ENCODE measurements around the gene PLPPR3. TPM values are rescaled to one million over a fixed set of nuclear protein-coding genes. Genes with fewer than 3 reads are reported as not detected.

The PLPPR3 gene
- total and polyA plus RNA-seq, 4 donors: 3.1 TPM; not detected in 3

DNA sequence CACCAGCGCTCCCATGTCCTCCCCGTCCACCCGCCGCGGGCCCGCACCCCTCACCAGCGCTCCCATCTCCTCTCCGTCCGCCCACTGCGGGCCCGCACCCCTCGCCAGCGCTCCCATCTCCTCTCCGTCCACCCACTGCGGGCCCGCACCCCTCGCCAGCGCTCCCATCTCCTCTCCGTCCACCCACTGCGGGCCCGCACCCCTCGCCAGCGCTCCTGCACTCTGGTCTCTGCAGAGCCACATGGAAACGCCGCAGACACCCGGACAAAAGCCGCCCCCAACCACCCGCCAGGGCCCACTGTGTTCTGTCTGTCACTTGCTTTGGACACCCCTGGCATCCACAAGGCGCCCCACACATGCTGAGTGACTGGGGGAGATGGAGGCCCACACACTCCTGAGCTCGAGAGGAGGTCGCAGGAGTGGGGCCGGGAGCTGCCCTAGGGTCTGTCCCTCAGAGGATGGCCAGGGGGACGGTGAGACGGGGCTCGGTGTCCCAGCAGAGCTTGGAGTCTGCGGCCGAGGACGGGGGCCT, 45.1 kb upstream of the PLPPR3 start:
- Histone ChIP-seq H3K27ac (ENCODE audit: low read depth in 1 of 2, low read length in 2 of 2) (no peak overlapping the region), H3K4me3 (ENCODE audit: low read depth in 1 of 3, low read length in 3 of 3) (no peak overlapping the region), H3K9me3 (ENCODE audit: control insufficient read depth in 4 of 4, low read length in 3 of 4) (peaks cover 0 to under 1% (median 0%) of the 10 kb centered on the region in 4 donors), H3K36me3 (ENCODE audit: control insufficient read depth in 4 of 4, insufficient read depth in 3 of 4, low read depth in 1 of 4, low read length in 3 of 4) (peaks cover 0 to 32% (median 9%) of the 10 kb centered on the region in 4 donors), H3K27me3 (ENCODE audit: control insufficient read depth in 4 of 4, insufficient read depth in 4 of 4, low read length in 3 of 4) (no peaks in the 10 kb centered on the region), H3K4me1 (ENCODE audit: control insufficient read depth in 4 of 4, insufficient read depth in 4 of 4, low read length in 3 of 4) (peaks cover 0 to 13% (median 6%) of the 10 kb centered on the region in 4 donors), H3K9ac (ENCODE audit: low read depth in 1 of 2, low read length in 2 of 2) (no peak overlapping the region)
- 90% methylated on average over 35 of the region's 38 CpGs for WGBS
- DNase-seq (ENCODE audit: low spot score): no peak
- TF ChIP-seq RAD21 (IDR thresholded peaks at IDR 0.05) (no peak), FOXA1 (IDR thresholded peaks at IDR 0.05) (no peak), RXRA (IDR thresholded peaks at IDR 0.05) (no peak), EGR1 (IDR thresholded peaks at IDR 0.05; ENCODE audit: low read depth in 2 of 2) (no peak), YY1 (IDR thresholded peaks at IDR 0.05) (no peak), TAF1 (conservative IDR thresholded peaks at IDR 0.05) (no peak), HNF4A (conservative IDR thresholded peaks at IDR 0.05) (no peak), HNF4G (IDR thresholded peaks at IDR 0.05) (no peak), NR2F2 (IDR thresholded peaks at IDR 0.05) (no peak), SP1 (IDR thresholded peaks at IDR 0.05) (no peak)
- TF ChIP-seq, protein P1, sequence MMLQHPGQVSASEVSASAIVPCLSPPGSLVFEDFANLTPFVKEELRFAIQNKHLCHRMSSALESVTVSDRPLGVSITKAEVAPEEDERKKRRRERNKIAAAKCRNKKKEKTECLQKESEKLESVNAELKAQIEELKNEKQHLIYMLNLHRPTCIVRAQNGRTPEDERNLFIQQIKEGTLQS (IDR thresholded peaks at IDR 0.05): no peak
- TF ChIP-seq, protein P2, sequence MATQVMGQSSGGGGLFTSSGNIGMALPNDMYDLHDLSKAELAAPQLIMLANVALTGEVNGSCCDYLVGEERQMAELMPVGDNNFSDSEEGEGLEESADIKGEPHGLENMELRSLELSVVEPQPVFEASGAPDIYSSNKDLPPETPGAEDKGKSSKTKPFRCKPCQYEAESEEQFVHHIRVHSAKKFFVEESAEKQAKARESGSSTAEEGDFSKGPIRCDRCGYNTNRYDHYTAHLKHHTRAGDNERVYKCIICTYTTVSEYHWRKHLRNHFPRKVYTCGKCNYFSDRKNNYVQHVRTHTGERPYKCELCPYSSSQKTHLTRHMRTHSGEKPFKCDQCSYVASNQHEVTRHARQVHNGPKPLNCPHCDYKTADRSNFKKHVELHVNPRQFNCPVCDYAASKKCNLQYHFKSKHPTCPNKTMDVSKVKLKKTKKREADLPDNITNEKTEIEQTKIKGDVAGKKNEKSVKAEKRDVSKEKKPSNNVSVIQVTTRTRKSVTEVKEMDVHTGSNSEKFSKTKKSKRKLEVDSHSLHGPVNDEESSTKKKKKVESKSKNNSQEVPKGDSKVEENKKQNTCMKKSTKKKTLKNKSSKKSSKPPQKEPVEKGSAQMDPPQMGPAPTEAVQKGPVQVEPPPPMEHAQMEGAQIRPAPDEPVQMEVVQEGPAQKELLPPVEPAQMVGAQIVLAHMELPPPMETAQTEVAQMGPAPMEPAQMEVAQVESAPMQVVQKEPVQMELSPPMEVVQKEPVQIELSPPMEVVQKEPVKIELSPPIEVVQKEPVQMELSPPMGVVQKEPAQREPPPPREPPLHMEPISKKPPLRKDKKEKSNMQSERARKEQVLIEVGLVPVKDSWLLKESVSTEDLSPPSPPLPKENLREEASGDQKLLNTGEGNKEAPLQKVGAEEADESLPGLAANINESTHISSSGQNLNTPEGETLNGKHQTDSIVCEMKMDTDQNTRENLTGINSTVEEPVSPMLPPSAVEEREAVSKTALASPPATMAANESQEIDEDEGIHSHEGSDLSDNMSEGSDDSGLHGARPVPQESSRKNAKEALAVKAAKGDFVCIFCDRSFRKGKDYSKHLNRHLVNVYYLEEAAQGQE (IDR thresholded peaks at IDR 0.05): no peak
- TF ChIP-seq, protein P3, sequence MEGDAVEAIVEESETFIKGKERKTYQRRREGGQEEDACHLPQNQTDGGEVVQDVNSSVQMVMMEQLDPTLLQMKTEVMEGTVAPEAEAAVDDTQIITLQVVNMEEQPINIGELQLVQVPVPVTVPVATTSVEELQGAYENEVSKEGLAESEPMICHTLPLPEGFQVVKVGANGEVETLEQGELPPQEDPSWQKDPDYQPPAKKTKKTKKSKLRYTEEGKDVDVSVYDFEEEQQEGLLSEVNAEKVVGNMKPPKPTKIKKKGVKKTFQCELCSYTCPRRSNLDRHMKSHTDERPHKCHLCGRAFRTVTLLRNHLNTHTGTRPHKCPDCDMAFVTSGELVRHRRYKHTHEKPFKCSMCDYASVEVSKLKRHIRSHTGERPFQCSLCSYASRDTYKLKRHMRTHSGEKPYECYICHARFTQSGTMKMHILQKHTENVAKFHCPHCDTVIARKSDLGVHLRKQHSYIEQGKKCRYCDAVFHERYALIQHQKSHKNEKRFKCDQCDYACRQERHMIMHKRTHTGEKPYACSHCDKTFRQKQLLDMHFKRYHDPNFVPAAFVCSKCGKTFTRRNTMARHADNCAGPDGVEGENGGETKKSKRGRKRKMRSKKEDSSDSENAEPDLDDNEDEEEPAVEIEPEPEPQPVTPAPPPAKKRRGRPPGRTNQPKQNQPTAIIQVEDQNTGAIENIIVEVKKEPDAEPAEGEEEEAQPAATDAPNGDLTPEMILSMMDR (IDR thresholded peaks at IDR 0.05; ENCODE audit: low read depth, low read length, missing input control): no peak
- TF ChIP-seq, protein P4, sequence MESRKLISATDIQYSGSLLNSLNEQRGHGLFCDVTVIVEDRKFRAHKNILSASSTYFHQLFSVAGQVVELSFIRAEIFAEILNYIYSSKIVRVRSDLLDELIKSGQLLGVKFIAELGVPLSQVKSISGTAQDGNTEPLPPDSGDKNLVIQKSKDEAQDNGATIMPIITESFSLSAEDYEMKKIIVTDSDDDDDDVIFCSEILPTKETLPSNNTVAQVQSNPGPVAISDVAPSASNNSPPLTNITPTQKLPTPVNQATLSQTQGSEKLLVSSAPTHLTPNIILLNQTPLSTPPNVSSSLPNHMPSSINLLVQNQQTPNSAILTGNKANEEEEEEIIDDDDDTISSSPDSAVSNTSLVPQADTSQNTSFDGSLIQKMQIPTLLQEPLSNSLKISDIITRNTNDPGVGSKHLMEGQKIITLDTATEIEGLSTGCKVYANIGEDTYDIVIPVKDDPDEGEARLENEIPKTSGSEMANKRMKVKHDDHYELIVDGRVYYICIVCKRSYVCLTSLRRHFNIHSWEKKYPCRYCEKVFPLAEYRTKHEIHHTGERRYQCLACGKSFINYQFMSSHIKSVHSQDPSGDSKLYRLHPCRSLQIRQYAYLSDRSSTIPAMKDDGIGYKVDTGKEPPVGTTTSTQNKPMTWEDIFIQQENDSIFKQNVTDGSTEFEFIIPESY (IDR thresholded peaks at IDR 0.05): no peak

DNA sequence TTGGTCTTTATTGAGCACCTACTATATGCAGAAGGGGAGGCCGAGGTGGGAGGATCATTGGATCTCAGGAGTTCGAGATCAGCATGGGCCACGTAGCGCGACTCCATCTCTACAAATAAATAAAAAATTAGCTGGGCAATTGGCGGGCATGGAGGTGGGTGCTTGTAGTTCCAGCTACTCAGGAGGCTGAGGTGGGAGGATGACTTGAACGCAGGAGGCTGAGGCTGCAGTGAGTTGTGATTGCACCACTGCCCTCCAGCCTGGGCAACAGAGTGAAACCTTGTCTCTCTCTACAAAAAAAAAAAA, 41.5 kb upstream of the PLPPR3 start:
- Histone ChIP-seq H3K27me3 (ENCODE audit: control insufficient read depth in 4 of 4, insufficient read depth in 4 of 4, low read length in 3 of 4) (no peaks in the 10 kb centered on the region), H3K4me3 (ENCODE audit: low read depth in 1 of 3, low read length in 3 of 3) (no peak overlapping the region), H3K9ac (ENCODE audit: low read depth in 1 of 2, low read length in 2 of 2) (no peak overlapping the region), H3K36me3 (ENCODE audit: control insufficient read depth in 4 of 4, insufficient read depth in 3 of 4, low read depth in 1 of 4, low read length in 3 of 4) (peaks cover 0 to 10% (median 4%) of the 10 kb centered on the region in 4 donors), H3K27ac (ENCODE audit: low read depth in 1 of 2, low read length in 2 of 2) (no peak overlapping the region), H3K4me1 (ENCODE audit: control insufficient read depth in 4 of 4, insufficient read depth in 4 of 4, low read length in 3 of 4) (peaks cover 0 to 20% (median 11%) of the 10 kb centered on the region in 4 donors), H3K9me3 (ENCODE audit: control insufficient read depth in 4 of 4, low read length in 3 of 4) (peaks cover 0 to 1% (median 0%) of the 10 kb centered on the region in 4 donors)
- WGBS: 64% methylated on average over 7 of the region's 7 CpGs
- no peak for DNase-seq (ENCODE audit: low spot score)
- TF ChIP-seq RXRA (IDR thresholded peaks at IDR 0.05): no peak
- TF ChIP-seq, protein P3 (IDR thresholded peaks at IDR 0.05; ENCODE audit: low read depth, low read length, missing input control): no peak
- no peak for TF ChIP-seq GABPA (IDR thresholded peaks at IDR 0.05 in 1 of 2, conservative IDR thresholded peaks at IDR 0.05 in 1 of 2)
- TF ChIP-seq, protein P5, sequence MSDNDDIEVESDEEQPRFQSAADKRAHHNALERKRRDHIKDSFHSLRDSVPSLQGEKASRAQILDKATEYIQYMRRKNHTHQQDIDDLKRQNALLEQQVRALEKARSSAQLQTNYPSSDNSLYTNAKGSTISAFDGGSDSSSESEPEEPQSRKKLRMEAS (IDR thresholded peaks at IDR 0.05): no peak
- no peak for TF ChIP-seq FOXA1 (IDR thresholded peaks at IDR 0.05)
- TF ChIP-seq, protein P4 (IDR thresholded peaks at IDR 0.05): no peak
- no peak for TF ChIP-seq JUND (IDR thresholded peaks at IDR 0.05)
- TF ChIP-seq HNF4G (IDR thresholded peaks at IDR 0.05): no peak
